Measurements from ENCODE around the gene TTC7B.

GRCh38 chr14:90534838-90535555 lies 281.2 kb downstream of the TTC7B start:
- TF ChIP-seq REST (IDR thresholded peaks at IDR 0.05; ENCODE audit: low read depth, low read length) (no peak), ESRRA (IDR thresholded peaks at IDR 0.05; ENCODE audit: low read length) (no peak), HDGF (IDR thresholded peaks at IDR 0.05) (no peak), ATF3 (IDR thresholded peaks at IDR 0.05; ENCODE audit: borderline replicate concordance, extremely low read depth, low read depth, low read length) (no peak), CTCF (IDR thresholded peaks at IDR 0.05 in 2 of 3, conservative IDR thresholded peaks at IDR 0.05 in 1 of 3; ENCODE audit: control insufficient read depth in 2 of 3, extremely low read depth in 1 of 3, insufficient read depth in 1 of 3, low read depth in 3 of 3, low read length in 3 of 3) (no peak), POLR2AphosphoS5 (IDR thresholded peaks at IDR 0.05; ENCODE audit: low read length) (no peak), CEBPB (IDR thresholded peaks at IDR 0.05; ENCODE audit: borderline replicate concordance in 1 of 2, low read depth in 2 of 2, low read length in 2 of 2) (no peak), ZBTB11 (CRISPR knock-in tag; IDR thresholded peaks at IDR 0.05) (no peak), SIN3A (IDR thresholded peaks at IDR 0.05; ENCODE audit: low read depth, low read length) (no peak), SIX5 (IDR thresholded peaks at IDR 0.05; ENCODE audit: low read depth, low read length, severe bottlenecking) (no peak), BRCA1 (IDR thresholded peaks at IDR 0.05; ENCODE audit: low read depth, low read length) (no peak), FOXM1 (IDR thresholded peaks at IDR 0.05; ENCODE audit: low read depth, low read length) (no peak), TAF1 (IDR thresholded peaks at IDR 0.05; ENCODE audit: borderline replicate concordance, low read depth, low read length) (no peak)
